Suprapubic skin (tissue), 4 donors: ENCODE measurements around the gene RAB11B. TPM values are rescaled to one million over a fixed set of nuclear protein-coding genes. Genes with fewer than 3 reads are reported as not detected.
"Not testable (repeated sequence)": the region's sequence is repeated elsewhere in the genome, so short reads cannot be mapped to it uniquely, and the experiment has no call there.

Experiments used
- DNase-seq, 2 donors: peaks; one replicate each; pipeline ENCODE4 v3.0.0-alpha.2; 2019; ENCODE audit warnings: low spot score in 2 of 2
- H3K27ac ChIP-seq: fragments of 200-600 bp; sonication (generic); one replicate; pipeline ENCODE4 v1.5.1; 2019
- H3K27me3 ChIP-seq: fragments of 200-600 bp; sonication (generic); one replicate; pipeline ENCODE4 v1.5.1; 2019
- H3K36me3 ChIP-seq: fragments of 200-600 bp; sonication (generic); one replicate; pipeline ENCODE4 v1.5.1; 2019
- H3K4me1 ChIP-seq: fragments of 200-600 bp; sonication (generic); one replicate; pipeline ENCODE4 v1.5.1; 2019
- H3K4me3 ChIP-seq: fragments of 200-600 bp; sonication (generic); one replicate; pipeline ENCODE4 v1.5.1; 2019; ENCODE audit warnings: mild to moderate bottlenecking
- H3K9me3 ChIP-seq: fragments of 200-600 bp; sonication (generic); one replicate; pipeline ENCODE4 v1.5.1; 2019
- CTCF ChIP-seq, 2 donors: fragments of 200-600 bp in 1 of 2; fragments of 450-650 bp in 1 of 2; sonication (generic) in 1 of 2; IDR thresholded peaks; one replicate each; pipeline ENCODE4 v1.5.1; 2016 to 2019; ENCODE audit warnings: antibody characterized with exemption in 2 of 2, mild to moderate bottlenecking in 1 of 2, moderate library complexity in 1 of 2
- EP300 ChIP-seq: sonication (generic); formaldehyde crosslinking; IDR thresholded peaks from one replicate; pipeline ENCODE4 v1.6.1; 2017; ENCODE audit warnings: antibody characterized with exemption
- POLR2A ChIP-seq, 2 donors: fragments of 450-650 bp; IDR thresholded peaks; one replicate each; pipeline ENCODE4 v1.6.1; 2017; ENCODE audit warnings: antibody characterized with exemption in 2 of 2, mild to moderate bottlenecking in 2 of 2, moderate library complexity in 2 of 2
- POLR2AphosphoS5 ChIP-seq, 3 donors: sonication (generic); formaldehyde crosslinking; IDR thresholded peaks; one replicate each; pipeline ENCODE4 v1.6.1; 2017; ENCODE audit warnings: antibody characterized with exemption in 3 of 3
- WGBS: methylation state at CpG from one replicate; pipeline ENCODE4 v1.1.5; 2018; 5-methylcytosine and 5-hydroxymethylcytosine counted together
- total RNA-seq, 4 donors: library from RNA; depleted of rRNA; stranded (reverse); fragments of >200 nt; gene quantifications; one replicate each; pipeline ENCODE4 v1.1.0, GENCODE V29; 2016

Gene RAB11B
- total RNA-seq, 4 donors from 2014 or later, result 44.8 to 104 (median 57.8) TPM

- no peak for DNase-seq
- WGBS, result 98% methylated on average over 8 of the region's 44 CpGs
- no peak overlapping the region for H3K27ac ChIP-seq
- TF ChIP-seq CTCF (IDR thresholded peaks at IDR 0.05), result no peak
- no peak for TF ChIP-seq POLR2AphosphoS5 (IDR thresholded peaks at IDR 0.05)
- no peak for TF ChIP-seq POLR2A (IDR thresholded peaks at IDR 0.05)
- no peak for TF ChIP-seq EP300
- H3K36me3 ChIP-seq, result peaks cover 64% of the 10 kb centered on the region
- H3K27me3 ChIP-seq, result no peaks in the 10 kb centered on the region
- no peaks in the 10 kb centered on the region for H3K9me3 ChIP-seq
- H3K4me3 ChIP-seq, result no peak overlapping the region
- H3K4me1 ChIP-seq, result peaks cover 6% of the 10 kb centered on the region
These were observed 13.1 kb downstream of the RAB11B start for GRCh38 chr19:8403098-8403819.

DNA sequence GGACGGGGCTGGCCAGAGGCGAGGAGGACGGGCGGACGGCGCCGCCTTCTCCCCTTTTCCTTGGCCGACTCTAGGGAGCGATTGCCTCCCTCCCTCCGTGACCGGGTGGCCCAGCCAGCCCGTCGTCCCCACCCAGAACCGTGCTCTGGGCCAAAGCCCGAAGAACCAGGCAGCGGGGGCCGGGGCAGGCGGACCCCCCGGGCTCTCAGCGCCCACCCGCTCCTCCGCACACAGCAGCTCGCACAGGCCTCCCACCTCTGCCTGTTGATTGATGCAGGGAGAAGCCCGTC lies 13.6 kb downstream of the RAB11B start:
- no peaks in the 10 kb centered on the region for H3K9me3 ChIP-seq
- peaks cover 61% of the 10 kb centered on the region for H3K36me3 ChIP-seq
- 83% methylated on average over 15 of the region's 24 CpGs for WGBS
- no peaks in the 10 kb centered on the region for H3K27me3 ChIP-seq
- H3K4me1 ChIP-seq, result peaks cover 5% of the 10 kb centered on the region
- TF ChIP-seq POLR2A (IDR thresholded peaks at IDR 0.05) (no peak), CTCF (IDR thresholded peaks at IDR 0.05) (no peak), EP300 (no peak), POLR2AphosphoS5 (IDR thresholded peaks at IDR 0.05) (no peak)
- H3K27ac ChIP-seq, result no peak overlapping the region
- H3K4me3 ChIP-seq, result no peak overlapping the region
- no peak for DNase-seq

GRCh38 chr19:8404391-8405151 lies 14.4 kb downstream of the RAB11B start:
- no peak for DNase-seq
- peaks cover 53% of the 10 kb centered on the region for H3K36me3 ChIP-seq
- 83% methylated on average over 18 of the region's 18 CpGs for WGBS
- H3K4me1 ChIP-seq, result peaks cover 5% of the 10 kb centered on the region
- no peaks in the 10 kb centered on the region for H3K9me3 ChIP-seq
- H3K27me3 ChIP-seq, result no peaks in the 10 kb centered on the region
- no peak overlapping the region for H3K27ac ChIP-seq
- H3K4me3 ChIP-seq, result no peak overlapping the region
- TF ChIP-seq CTCF (IDR thresholded peaks at IDR 0.05), result no peak
- TF ChIP-seq POLR2AphosphoS5 (IDR thresholded peaks at IDR 0.05), result no peak
- TF ChIP-seq POLR2A (IDR thresholded peaks at IDR 0.05), result no peak

- H3K27me3 ChIP-seq, H3K9me3 ChIP-seq, H3K27ac ChIP-seq, H3K36me3 ChIP-seq, DNase-seq, H3K4me3 ChIP-seq: not testable (repeated sequence)
- WGBS, result 80% methylated on average over 13 of the region's 13 CpGs
- peaks cover 20% of the 10 kb centered on the region for H3K4me1 ChIP-seq
These were observed 20.6 kb downstream of the RAB11B start for GRCh38 chr19:8410718-8411117.

- WGBS, result 8% methylated on average over 45 of the region's 89 CpGs
- Histone ChIP-seq H3K36me3 (no peaks in the 10 kb centered on the region), H3K27me3 (no peaks in the 10 kb centered on the region), H3K4me1 (peaks cover 33% of the 10 kb centered on the region), H3K9me3 (no peaks in the 10 kb centered on the region), H3K27ac (peak within 1 kb of the TSS; percentile 67), H3K4me3 (peak within 1 kb of the TSS; percentile 81)
- TF ChIP-seq CTCF (IDR thresholded peaks at IDR 0.05) (peak; percentile 45 to 84), POLR2A (IDR thresholded peaks at IDR 0.05) (peak in 1 of 2 donors; percentile 66), POLR2AphosphoS5 (IDR thresholded peaks at IDR 0.05) (no peak), EP300 (no peak)
- peak; percentile 97 to 98 for DNase-seq
These were observed 22.8 kb downstream of the RAB11B start, which contains the start of gene MARCHF2 for GRCh38 chr19:8412783-8413628. Gene MARCHF2 (plus strand): TSS chr19:8413305. CDS start chr19:8421841, 8,536 bp downstream.
